ENCODE data around the gene MCTP1.

Gene MCTP1

GRCh38 chr5:95068289-95068910 lies 216.5 kb downstream of the MCTP1 start:
- Histone ChIP-seq H3K4me3 (replicated peaks; ENCODE audit: insufficient read depth, low read length) (no peak overlapping the region), H3K27ac (replicated peaks) (no peak overlapping the region), H3K27me3 (ENCODE audit: insufficient read depth, poor library complexity, severe bottlenecking) (no peaks in the 10 kb centered on the region)
- DNase-seq (ENCODE audit: low read depth in 1 of 2, low spot score in 1 of 2): no peak
- TF ChIP-seq POLR2AphosphoS5 (IDR thresholded peaks at IDR 0.05; ENCODE audit: low read depth): no peak
- no peak for TF ChIP-seq SPI1 (IDR thresholded peaks at IDR 0.05; ENCODE audit: borderline replicate concordance, low read depth)
- no peak for TF ChIP-seq REST (IDR thresholded peaks at IDR 0.05; ENCODE audit: insufficient replicate concordance, low read depth)
- no peak for TF ChIP-seq GABPA (IDR thresholded peaks at IDR 0.05; ENCODE audit: low read depth)
- TF ChIP-seq CTCF (IDR thresholded peaks at IDR 0.05; ENCODE audit: insufficient read depth, low read length): no peak

- TF ChIP-seq CTCF (IDR thresholded peaks at IDR 0.05; ENCODE audit: insufficient read depth, low read length) (no peak), REST (IDR thresholded peaks at IDR 0.05; ENCODE audit: insufficient replicate concordance, low read depth) (no peak), GABPA (IDR thresholded peaks at IDR 0.05; ENCODE audit: low read depth) (no peak), SPI1 (IDR thresholded peaks at IDR 0.05; ENCODE audit: borderline replicate concordance, low read depth) (no peak), POLR2AphosphoS5 (IDR thresholded peaks at IDR 0.05; ENCODE audit: low read depth) (no peak)
- H3K27me3 ChIP-seq (ENCODE audit: insufficient read depth, poor library complexity, severe bottlenecking): no peaks in the 10 kb centered on the region
- DNase-seq (ENCODE audit: low read depth in 1 of 2, low spot score in 1 of 2): no peak
- H3K27ac ChIP-seq (replicated peaks): no peak overlapping the region
- H3K4me3 ChIP-seq (replicated peaks; ENCODE audit: insufficient read depth, low read length): no peak overlapping the region
Observed at GRCh38 chr5:95066048-95066447, 218.8 kb downstream of the MCTP1 start.

- TF ChIP-seq POLR2AphosphoS5 (IDR thresholded peaks at IDR 0.05; ENCODE audit: low read depth) (no peak), GABPA (IDR thresholded peaks at IDR 0.05; ENCODE audit: low read depth) (no peak), REST (IDR thresholded peaks at IDR 0.05; ENCODE audit: insufficient replicate concordance, low read depth) (no peak), SPI1 (IDR thresholded peaks at IDR 0.05; ENCODE audit: borderline replicate concordance, low read depth) (no peak), CTCF (IDR thresholded peaks at IDR 0.05; ENCODE audit: insufficient read depth, low read length) (no peak)
- Histone ChIP-seq H3K4me3 (replicated peaks; ENCODE audit: insufficient read depth, low read length) (no peak overlapping the region), H3K27ac (replicated peaks) (no peak overlapping the region), H3K27me3 (ENCODE audit: insufficient read depth, poor library complexity, severe bottlenecking) (no peaks in the 10 kb centered on the region)
- DNase-seq (ENCODE audit: low read depth in 1 of 2, low spot score in 1 of 2): no peak
Observed at GRCh38 chr5:95063492-95063891, 221.4 kb downstream of the MCTP1 start.
